T-helper 1 cell treated with Interleukin-12 subunit alpha and Interleukin-12 subunit beta and Interleukin-4 antibody, amounts not matched to agents 30 μg/mL and 1 μg/mL, for 36 hours (primary cell): ENCODE results near the gene PRDM13.
"Not testable (repeated sequence)": the region's sequence is repeated elsewhere in the genome, so short reads cannot be mapped to it uniquely, and the experiment has no call there.

Source experiments
- H3K27ac Mint-ChIP-seq: one replicate; pipeline ENCODE4 v1.8.0; 2021; ENCODE audit warnings: mild to moderate bottlenecking, mixed read lengths
- H3K27me3 Mint-ChIP-seq: one replicate; pipeline ENCODE4 v1.8.0; 2021; ENCODE audit warnings: low read depth, mixed read lengths
- H3K36me3 Mint-ChIP-seq: one replicate; pipeline ENCODE4 v1.8.0; 2021; ENCODE audit warnings: low read depth, mixed read lengths
- H3K4me1 Mint-ChIP-seq: one replicate; pipeline ENCODE4 v1.8.0; 2021; ENCODE audit warnings: low read depth, mixed read lengths
- H3K4me3 Mint-ChIP-seq: one replicate; pipeline ENCODE4 v1.8.0; 2021; ENCODE audit warnings: mild to moderate bottlenecking, moderate library complexity, mixed read lengths
- H3K9me3 Mint-ChIP-seq: one replicate; pipeline ENCODE4 v1.8.0; 2021; ENCODE audit warnings: mixed read lengths

The PRDM13 gene

DNA sequence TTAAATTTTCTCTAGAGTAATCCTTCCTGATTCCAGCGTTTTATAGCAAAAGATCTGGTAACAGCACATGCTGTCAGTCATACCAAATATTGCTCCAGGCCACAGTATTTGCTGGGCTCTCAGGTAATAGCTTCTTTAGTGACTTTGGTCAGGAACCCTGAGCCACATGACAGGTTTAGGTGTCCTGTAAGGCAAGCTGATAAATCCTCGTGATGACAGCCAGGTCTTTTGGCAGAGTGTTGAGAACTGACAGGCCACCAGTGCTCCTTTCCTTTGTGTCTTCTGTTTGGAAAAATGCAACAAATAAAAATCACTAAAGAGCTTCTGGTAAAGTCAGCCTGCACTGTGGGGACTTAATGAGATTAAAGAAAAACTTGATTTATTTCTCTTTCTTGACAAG is 34.6 kb downstream of the PRDM13 start:
- H3K4me3 Mint-ChIP-seq: no peak overlapping the region
- H3K9me3 Mint-ChIP-seq: peaks cover 9% of the 10 kb centered on the region
- peaks cover 1% of the 10 kb centered on the region for H3K36me3 Mint-ChIP-seq
- H3K27me3 Mint-ChIP-seq: peaks cover 27% of the 10 kb centered on the region
- no peak overlapping the region for H3K27ac Mint-ChIP-seq
- H3K4me1 Mint-ChIP-seq: no peaks in the 10 kb centered on the region

DNA sequence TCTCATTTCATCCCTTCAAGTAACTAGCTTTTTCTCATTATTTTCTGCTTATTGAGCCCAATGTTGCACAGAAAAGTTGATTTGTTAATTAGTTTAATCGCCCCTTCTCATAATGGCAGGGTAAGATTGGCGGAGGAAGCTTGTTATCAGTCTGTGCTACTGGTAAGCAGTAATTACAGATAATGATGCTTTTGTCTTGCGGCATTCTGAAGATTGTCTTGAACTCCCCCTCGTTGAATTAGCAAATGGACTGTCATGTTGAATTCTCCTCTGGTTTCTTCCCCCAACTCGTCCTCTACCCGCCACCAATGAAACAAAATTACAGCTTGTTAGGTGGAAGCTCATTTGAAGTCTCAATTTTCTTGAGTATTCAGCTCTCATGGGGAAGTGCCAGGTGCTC is 39.4 kb downstream of the PRDM13 start:
- H3K4me3 Mint-ChIP-seq: no peak overlapping the region
- no peaks in the 10 kb centered on the region for H3K9me3 Mint-ChIP-seq
- peaks cover 20% of the 10 kb centered on the region for H3K27me3 Mint-ChIP-seq
- H3K36me3 Mint-ChIP-seq: no peaks in the 10 kb centered on the region
- no peaks in the 10 kb centered on the region for H3K4me1 Mint-ChIP-seq
- H3K27ac Mint-ChIP-seq: no peak overlapping the region

DNA sequence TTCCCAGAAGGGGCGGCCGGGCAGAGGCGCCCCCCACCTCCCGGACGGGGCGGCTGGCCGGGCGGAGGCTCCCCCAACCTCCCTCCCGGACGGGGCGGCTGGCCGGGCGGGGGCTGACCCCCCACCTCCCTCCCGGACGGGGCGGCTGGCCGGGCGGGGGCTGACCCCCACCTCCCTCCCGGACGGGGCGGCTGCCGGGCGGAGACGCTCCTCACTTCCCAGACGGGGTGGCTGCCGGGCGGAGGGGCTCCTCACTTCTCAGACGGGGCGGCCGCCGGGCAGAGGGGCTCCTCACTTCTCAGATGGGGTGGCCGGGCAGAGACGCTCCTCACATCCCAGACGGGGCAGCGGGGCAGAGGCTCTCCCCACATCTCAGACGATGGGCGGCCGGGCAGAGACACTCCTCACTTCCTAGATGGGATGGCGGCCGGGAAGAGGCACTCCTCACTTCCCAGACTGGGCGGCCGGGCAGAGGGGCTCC is 43.5 kb downstream of the PRDM13 start:
- not testable (repeated sequence) for H3K27me3 Mint-ChIP-seq, H3K36me3 Mint-ChIP-seq, H3K4me1 Mint-ChIP-seq, H3K9me3 Mint-ChIP-seq, H3K4me3 Mint-ChIP-seq, H3K27ac Mint-ChIP-seq

DNA sequence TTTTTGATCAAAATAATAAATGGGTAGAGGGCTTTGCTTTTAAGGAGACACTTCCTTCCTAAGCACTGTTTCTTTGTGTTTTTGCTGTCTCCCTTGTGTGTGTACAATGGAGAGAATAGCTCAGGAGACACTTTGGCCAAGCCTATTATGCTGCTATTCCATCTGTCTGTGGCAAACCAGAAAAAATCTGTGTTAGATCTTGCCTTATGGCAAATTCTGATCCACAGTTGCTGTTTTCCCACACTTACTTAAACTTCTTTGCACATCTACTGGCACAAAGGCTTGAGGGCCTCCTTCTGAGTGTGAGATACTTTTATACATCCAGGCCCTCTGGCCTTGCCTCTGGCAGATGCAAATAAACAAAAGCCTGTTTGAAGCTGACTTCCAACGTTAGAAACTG is 53.6 kb downstream of the PRDM13 start:
- Mint-ChIP-seq H3K9me3 (no peaks in the 10 kb centered on the region), H3K4me1 (no peaks in the 10 kb centered on the region), H3K36me3 (no peaks in the 10 kb centered on the region), H3K4me3 (no peak overlapping the region), H3K27me3 (peaks cover 11% of the 10 kb centered on the region), H3K27ac (no peak overlapping the region)

DNA sequence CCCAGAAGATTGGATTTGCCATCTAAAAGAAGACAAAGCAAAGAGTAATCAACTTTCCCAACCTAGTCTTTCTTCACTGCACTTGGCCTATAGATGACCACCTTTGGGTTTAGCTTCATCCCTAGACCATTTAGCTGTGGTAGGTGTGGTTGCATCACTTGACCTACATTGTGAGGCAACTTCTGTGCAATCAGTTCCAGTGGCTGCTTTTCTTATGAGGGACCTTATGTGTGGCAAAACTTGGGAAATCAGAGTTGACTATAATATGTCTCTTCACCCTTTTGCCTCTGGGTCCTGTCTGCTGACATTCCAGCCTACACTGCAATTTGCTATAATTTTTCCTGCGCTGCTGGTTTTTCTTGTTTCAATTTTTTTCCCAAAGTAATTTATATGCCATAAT is 55.2 kb downstream of the PRDM13 start:
- Mint-ChIP-seq H3K36me3 (no peaks in the 10 kb centered on the region), H3K27ac (no peak overlapping the region), H3K4me3 (no peak overlapping the region), H3K27me3 (peaks cover 7% of the 10 kb centered on the region), H3K4me1 (no peaks in the 10 kb centered on the region), H3K9me3 (no peaks in the 10 kb centered on the region)

DNA sequence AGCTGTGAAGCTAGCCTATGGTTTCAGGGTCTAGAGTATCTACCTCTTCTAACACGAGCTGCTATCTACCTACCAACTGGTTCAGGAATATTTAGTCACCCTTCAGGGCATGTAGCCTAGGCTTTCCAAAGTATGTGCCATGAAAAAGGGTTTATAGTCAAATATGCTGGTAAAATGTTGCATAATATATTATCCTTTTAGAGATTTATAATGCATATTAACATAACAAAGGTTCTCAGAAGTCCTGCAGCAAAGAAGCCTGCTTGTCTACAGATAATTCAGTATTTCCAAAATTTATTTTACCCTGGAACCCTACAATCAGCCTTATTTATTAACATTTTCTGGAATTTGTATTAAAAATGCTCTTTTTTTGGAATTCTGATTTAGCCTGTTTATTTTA is 56.0 kb downstream of the PRDM13 start:
- H3K27ac Mint-ChIP-seq: no peak overlapping the region
- no peaks in the 10 kb centered on the region for H3K36me3 Mint-ChIP-seq
- no peak overlapping the region for H3K4me3 Mint-ChIP-seq
- H3K9me3 Mint-ChIP-seq: no peaks in the 10 kb centered on the region
- H3K4me1 Mint-ChIP-seq: no peaks in the 10 kb centered on the region
- peaks cover 7% of the 10 kb centered on the region for H3K27me3 Mint-ChIP-seq
